GM23338 (cell line): ENCODE data around the gene NRF1. TPM values are rescaled to one million over a fixed set of nuclear protein-coding genes. Genes with fewer than 3 reads are reported as not detected.

Experiments
- ATAC-seq: fragments of 200-7000 bp; cut with Tn5 transposase; 3 replicates; pipeline ENCODE4 v1.9.1; 2020
- DNase-seq: peaks from one replicate; pipeline ENCODE4 v3.0.0-alpha.2; 2015; ENCODE audit warnings: low spot score
- H2AFZ ChIP-seq: fragments of 200-600 bp; sonication (generic); 2 replicates; pipeline ENCODE4 v1.8.0; 2016; ENCODE audit warnings: antibody characterized with exemption, mild to moderate bottlenecking, moderate library complexity
- H3F3A ChIP-seq: fragments of 200-600 bp; sonication (generic); replicated peaks from 2 replicates; pipeline ENCODE4 v1.8.0; 2017; ENCODE audit warnings: antibody characterized with exemption, mixed run types, low read depth
- H3K27ac ChIP-seq: fragments of 200-600 bp; sonication (generic); 2 replicates; pipeline ENCODE4 v1.6.1; 2016; ENCODE audit warnings: low read depth
- H3K27me3 ChIP-seq: fragments of 200-600 bp; sonication (generic); 2 replicates; pipeline ENCODE4 v1.8.0; 2016; ENCODE audit warnings: mild to moderate bottlenecking, mixed run types, moderate library complexity; ENCODE audit not compliant: insufficient read depth
- H3K36me3 ChIP-seq: fragments of 200-600 bp; sonication (generic); 2 replicates; pipeline ENCODE4 v1.8.0; 2016; ENCODE audit warnings: mild to moderate bottlenecking; ENCODE audit not compliant: insufficient read depth
- H3K4me1 ChIP-seq: fragments of 200-600 bp; sonication (generic); 2 replicates; pipeline ENCODE4 v1.8.0; 2016; ENCODE audit warnings: mild to moderate bottlenecking, moderate library complexity; ENCODE audit not compliant: insufficient read depth
- H3K4me2 ChIP-seq: fragments of 200-600 bp; sonication (generic); 2 replicates; pipeline ENCODE4 v1.7.1; 2017; ENCODE audit warnings: mixed run types
- H3K4me3 ChIP-seq: fragments of 200-600 bp; sonication (generic); 2 replicates; pipeline ENCODE4 v1.6.1; 2016; ENCODE audit warnings: mixed run types
- H3K79me2 ChIP-seq: fragments of 200-600 bp; sonication (generic); replicated peaks from 2 replicates; pipeline ENCODE4 v1.8.0; 2017; ENCODE audit warnings: mild to moderate bottlenecking; ENCODE audit not compliant: insufficient read depth
- H3K9me2 ChIP-seq: fragments of 200-600 bp; sonication (generic); 2 replicates; pipeline ENCODE4 v1.8.0; 2017; ENCODE audit not compliant: insufficient read depth
- H4K20me1 ChIP-seq: fragments of 200-600 bp; sonication (generic); replicated peaks from 2 replicates; pipeline ENCODE4 v1.8.0; 2017; ENCODE audit warnings: mild to moderate bottlenecking; ENCODE audit not compliant: insufficient read depth
- H3K27ac Mint-ChIP-seq: 2 replicates; pipeline ENCODE4 v1.8.0; 2020; ENCODE audit warnings: inconsistent platforms, mild to moderate bottlenecking, moderate library complexity, mixed read lengths
- H3K27me3 Mint-ChIP-seq: 3 replicates; pipeline ENCODE4 v1.8.0; 2022; ENCODE audit warnings: low read depth, mild to moderate bottlenecking, moderate library complexity, mixed read lengths, inconsistent platforms; ENCODE audit not compliant: insufficient read depth, poor library complexity
- H3K36me3 Mint-ChIP-seq: 3 replicates; pipeline ENCODE4 v1.8.0; 2021; ENCODE audit warnings: low read depth, mild to moderate bottlenecking, inconsistent platforms, moderate library complexity, mixed read lengths
- H3K4me1 Mint-ChIP-seq: 3 replicates; pipeline ENCODE4 v1.8.0; 2020; ENCODE audit warnings: mild to moderate bottlenecking, inconsistent platforms, mixed read lengths
- H3K4me3 Mint-ChIP-seq: 3 replicates; pipeline ENCODE4 v1.8.0; 2021; ENCODE audit warnings: moderate library complexity, mild to moderate bottlenecking, inconsistent platforms, mixed read lengths
- H3K9me3 Mint-ChIP-seq: 3 replicates; pipeline ENCODE4 v1.8.0; 2020; ENCODE audit warnings: moderate library complexity, mild to moderate bottlenecking, inconsistent platforms, mixed read lengths
- CREB1 ChIP-seq: fragments of 250-450 bp; sonication (Bioruptor Pico); IDR thresholded peaks from 2 replicates; pipeline ENCODE4 v1.5.0; 2020; ENCODE audit warnings: low read depth, mild to moderate bottlenecking, moderate library complexity
- EZH2 ChIP-seq: fragments of 200-600 bp; sonication (generic); IDR thresholded peaks from one replicate; pipeline ENCODE4 v1.8.0; 2017; ENCODE audit warnings: antibody characterized with exemption, mild to moderate bottlenecking, low read depth; ENCODE audit not compliant: unreplicated experiment
- EZH2phosphoT487 ChIP-seq: fragments of 200-600 bp; sonication (generic); IDR thresholded peaks from one replicate; pipeline ENCODE4 v1.8.1; 2018; ENCODE audit warnings: antibody characterized with exemption; ENCODE audit not compliant: unreplicated experiment
- JUNB ChIP-seq: IDR thresholded peaks from one replicate; pipeline ENCODE4 v1.6.1; 2016; ENCODE audit warnings: antibody characterized with exemption; ENCODE audit not compliant: unreplicated experiment
- NANOG ChIP-seq: IDR thresholded peaks from 2 replicates; pipeline ENCODE4 v1.6.1; 2016; ENCODE audit warnings: antibody characterized with exemption, borderline replicate concordance
- POLR2AphosphoS5 ChIP-seq: IDR thresholded peaks from 2 replicates; pipeline ENCODE4 v1.6.1; 2016; ENCODE audit warnings: antibody characterized with exemption, low read depth
- STAT1 ChIP-seq: IDR thresholded peaks from one replicate; pipeline ENCODE4 v1.6.1; 2016; ENCODE audit warnings: antibody characterized with exemption; ENCODE audit not compliant: unreplicated experiment
- ZNF114 ChIP-seq: fragments of 250-450 bp; sonication (Bioruptor Pico); IDR thresholded peaks from 2 replicates; pipeline ENCODE4 v1.5.0; 2020; ENCODE audit warnings: mild to moderate bottlenecking, moderate library complexity
- ZNF331 ChIP-seq: fragments of 250-450 bp; sonication (Bioruptor Pico); IDR thresholded peaks from 2 replicates; pipeline ENCODE4 v1.5.0; 2020; ENCODE audit warnings: low read depth, mild to moderate bottlenecking, moderate library complexity
- polyA plus RNA-seq: library from polyadenylated mRNA; unstranded; fragments of >200 nt; fragmentation: Nextera tagmentation; extraction: Ambion mirVana; gene quantifications from 2 replicates; pipeline ENCODE4 v1.2.1, GENCODE V29; 2016
- total RNA-seq: library from RNA; depleted of rRNA; stranded (reverse); fragments of >200 nt; shearing (Covaris generic); gene quantifications from 2 replicates; pipeline ENCODE4 v1.2.3, GENCODE V29; 2014
- TF ChIP-seq, protein P1 (sequence below): IDR thresholded peaks from one replicate; pipeline ENCODE4 v1.6.1; 2018; ENCODE audit warnings: antibody characterized with exemption; ENCODE audit not compliant: unreplicated experiment
- TF ChIP-seq, protein P2 (sequence below), 2 experiments: fragments of 200-600 bp in 1 of 2; sonication (generic) in 1 of 2; conservative IDR thresholded peaks; 2 replicates each; pipeline versions ENCODE4 v1.5.1 to v1.6.1; 2016 to 2017; ENCODE audit warnings: antibody characterized with exemption in 2 of 2, low read depth in 2 of 2, mild to moderate bottlenecking in 2 of 2, moderate library complexity in 1 of 2
- TF ChIP-seq, protein P3 (sequence below): IDR thresholded peaks from 2 replicates; pipeline ENCODE4 v1.6.1; 2016; ENCODE audit warnings: antibody characterized with exemption
- TF ChIP-seq, protein P4 (sequence below): fragments of 250-450 bp; sonication (Bioruptor Pico); IDR thresholded peaks from 2 replicates; pipeline ENCODE4 v1.5.0; 2020; ENCODE audit warnings: mild to moderate bottlenecking, moderate library complexity

NRF1 gene
- total and polyA plus RNA-seq, 2 experiments from 2014 or later: 5.3 to 24.6 TPM

DNA sequence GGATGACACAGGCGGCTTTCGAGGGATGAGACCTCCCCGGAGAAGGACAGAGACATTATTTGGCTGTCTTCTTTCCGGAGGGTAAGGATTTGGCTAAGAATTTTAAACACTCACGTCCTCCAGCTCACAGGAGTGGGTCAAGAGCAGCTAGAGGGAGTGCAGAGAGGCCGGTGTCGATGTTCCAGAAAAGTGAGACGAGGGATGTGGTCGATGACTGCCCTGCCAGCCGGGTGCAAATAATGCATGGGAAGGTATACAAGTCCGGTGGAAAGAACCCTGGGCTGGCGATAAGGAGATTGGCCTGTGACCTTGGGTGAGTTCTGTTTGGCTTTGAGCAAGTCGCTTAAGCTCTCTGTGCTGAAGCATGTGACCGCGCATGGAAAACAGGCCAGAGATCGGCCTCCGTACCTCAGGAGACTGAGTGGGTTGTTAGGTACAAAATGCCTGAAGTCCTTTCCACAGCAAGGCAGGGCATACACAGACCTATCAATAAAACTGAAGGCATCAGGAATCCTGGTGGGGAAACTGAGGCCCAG, 192.1 kb downstream of the NRF1 start:
- TF ChIP-seq, protein P1, sequence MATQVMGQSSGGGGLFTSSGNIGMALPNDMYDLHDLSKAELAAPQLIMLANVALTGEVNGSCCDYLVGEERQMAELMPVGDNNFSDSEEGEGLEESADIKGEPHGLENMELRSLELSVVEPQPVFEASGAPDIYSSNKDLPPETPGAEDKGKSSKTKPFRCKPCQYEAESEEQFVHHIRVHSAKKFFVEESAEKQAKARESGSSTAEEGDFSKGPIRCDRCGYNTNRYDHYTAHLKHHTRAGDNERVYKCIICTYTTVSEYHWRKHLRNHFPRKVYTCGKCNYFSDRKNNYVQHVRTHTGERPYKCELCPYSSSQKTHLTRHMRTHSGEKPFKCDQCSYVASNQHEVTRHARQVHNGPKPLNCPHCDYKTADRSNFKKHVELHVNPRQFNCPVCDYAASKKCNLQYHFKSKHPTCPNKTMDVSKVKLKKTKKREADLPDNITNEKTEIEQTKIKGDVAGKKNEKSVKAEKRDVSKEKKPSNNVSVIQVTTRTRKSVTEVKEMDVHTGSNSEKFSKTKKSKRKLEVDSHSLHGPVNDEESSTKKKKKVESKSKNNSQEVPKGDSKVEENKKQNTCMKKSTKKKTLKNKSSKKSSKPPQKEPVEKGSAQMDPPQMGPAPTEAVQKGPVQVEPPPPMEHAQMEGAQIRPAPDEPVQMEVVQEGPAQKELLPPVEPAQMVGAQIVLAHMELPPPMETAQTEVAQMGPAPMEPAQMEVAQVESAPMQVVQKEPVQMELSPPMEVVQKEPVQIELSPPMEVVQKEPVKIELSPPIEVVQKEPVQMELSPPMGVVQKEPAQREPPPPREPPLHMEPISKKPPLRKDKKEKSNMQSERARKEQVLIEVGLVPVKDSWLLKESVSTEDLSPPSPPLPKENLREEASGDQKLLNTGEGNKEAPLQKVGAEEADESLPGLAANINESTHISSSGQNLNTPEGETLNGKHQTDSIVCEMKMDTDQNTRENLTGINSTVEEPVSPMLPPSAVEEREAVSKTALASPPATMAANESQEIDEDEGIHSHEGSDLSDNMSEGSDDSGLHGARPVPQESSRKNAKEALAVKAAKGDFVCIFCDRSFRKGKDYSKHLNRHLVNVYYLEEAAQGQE: no peak
- no peak for TF ChIP-seq CREB1
- TF ChIP-seq ZNF331 (CRISPR knock-in tag): no peak
- TF ChIP-seq JUNB: no peak
- no peak for TF ChIP-seq EZH2
- TF ChIP-seq, protein P2, sequence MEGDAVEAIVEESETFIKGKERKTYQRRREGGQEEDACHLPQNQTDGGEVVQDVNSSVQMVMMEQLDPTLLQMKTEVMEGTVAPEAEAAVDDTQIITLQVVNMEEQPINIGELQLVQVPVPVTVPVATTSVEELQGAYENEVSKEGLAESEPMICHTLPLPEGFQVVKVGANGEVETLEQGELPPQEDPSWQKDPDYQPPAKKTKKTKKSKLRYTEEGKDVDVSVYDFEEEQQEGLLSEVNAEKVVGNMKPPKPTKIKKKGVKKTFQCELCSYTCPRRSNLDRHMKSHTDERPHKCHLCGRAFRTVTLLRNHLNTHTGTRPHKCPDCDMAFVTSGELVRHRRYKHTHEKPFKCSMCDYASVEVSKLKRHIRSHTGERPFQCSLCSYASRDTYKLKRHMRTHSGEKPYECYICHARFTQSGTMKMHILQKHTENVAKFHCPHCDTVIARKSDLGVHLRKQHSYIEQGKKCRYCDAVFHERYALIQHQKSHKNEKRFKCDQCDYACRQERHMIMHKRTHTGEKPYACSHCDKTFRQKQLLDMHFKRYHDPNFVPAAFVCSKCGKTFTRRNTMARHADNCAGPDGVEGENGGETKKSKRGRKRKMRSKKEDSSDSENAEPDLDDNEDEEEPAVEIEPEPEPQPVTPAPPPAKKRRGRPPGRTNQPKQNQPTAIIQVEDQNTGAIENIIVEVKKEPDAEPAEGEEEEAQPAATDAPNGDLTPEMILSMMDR (conservative IDR thresholded peaks at IDR 0.05; ENCODE audit: low read depth in 2 of 2): no peak
- TF ChIP-seq, protein P3, sequence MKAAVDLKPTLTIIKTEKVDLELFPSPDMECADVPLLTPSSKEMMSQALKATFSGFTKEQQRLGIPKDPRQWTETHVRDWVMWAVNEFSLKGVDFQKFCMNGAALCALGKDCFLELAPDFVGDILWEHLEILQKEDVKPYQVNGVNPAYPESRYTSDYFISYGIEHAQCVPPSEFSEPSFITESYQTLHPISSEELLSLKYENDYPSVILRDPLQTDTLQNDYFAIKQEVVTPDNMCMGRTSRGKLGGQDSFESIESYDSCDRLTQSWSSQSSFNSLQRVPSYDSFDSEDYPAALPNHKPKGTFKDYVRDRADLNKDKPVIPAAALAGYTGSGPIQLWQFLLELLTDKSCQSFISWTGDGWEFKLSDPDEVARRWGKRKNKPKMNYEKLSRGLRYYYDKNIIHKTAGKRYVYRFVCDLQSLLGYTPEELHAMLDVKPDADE: no peak
- TF ChIP-seq ZNF114 (CRISPR knock-in tag): no peak
- no peak for TF ChIP-seq POLR2AphosphoS5
- TF ChIP-seq EZH2phosphoT487: no peak
- TF ChIP-seq, protein P4, sequence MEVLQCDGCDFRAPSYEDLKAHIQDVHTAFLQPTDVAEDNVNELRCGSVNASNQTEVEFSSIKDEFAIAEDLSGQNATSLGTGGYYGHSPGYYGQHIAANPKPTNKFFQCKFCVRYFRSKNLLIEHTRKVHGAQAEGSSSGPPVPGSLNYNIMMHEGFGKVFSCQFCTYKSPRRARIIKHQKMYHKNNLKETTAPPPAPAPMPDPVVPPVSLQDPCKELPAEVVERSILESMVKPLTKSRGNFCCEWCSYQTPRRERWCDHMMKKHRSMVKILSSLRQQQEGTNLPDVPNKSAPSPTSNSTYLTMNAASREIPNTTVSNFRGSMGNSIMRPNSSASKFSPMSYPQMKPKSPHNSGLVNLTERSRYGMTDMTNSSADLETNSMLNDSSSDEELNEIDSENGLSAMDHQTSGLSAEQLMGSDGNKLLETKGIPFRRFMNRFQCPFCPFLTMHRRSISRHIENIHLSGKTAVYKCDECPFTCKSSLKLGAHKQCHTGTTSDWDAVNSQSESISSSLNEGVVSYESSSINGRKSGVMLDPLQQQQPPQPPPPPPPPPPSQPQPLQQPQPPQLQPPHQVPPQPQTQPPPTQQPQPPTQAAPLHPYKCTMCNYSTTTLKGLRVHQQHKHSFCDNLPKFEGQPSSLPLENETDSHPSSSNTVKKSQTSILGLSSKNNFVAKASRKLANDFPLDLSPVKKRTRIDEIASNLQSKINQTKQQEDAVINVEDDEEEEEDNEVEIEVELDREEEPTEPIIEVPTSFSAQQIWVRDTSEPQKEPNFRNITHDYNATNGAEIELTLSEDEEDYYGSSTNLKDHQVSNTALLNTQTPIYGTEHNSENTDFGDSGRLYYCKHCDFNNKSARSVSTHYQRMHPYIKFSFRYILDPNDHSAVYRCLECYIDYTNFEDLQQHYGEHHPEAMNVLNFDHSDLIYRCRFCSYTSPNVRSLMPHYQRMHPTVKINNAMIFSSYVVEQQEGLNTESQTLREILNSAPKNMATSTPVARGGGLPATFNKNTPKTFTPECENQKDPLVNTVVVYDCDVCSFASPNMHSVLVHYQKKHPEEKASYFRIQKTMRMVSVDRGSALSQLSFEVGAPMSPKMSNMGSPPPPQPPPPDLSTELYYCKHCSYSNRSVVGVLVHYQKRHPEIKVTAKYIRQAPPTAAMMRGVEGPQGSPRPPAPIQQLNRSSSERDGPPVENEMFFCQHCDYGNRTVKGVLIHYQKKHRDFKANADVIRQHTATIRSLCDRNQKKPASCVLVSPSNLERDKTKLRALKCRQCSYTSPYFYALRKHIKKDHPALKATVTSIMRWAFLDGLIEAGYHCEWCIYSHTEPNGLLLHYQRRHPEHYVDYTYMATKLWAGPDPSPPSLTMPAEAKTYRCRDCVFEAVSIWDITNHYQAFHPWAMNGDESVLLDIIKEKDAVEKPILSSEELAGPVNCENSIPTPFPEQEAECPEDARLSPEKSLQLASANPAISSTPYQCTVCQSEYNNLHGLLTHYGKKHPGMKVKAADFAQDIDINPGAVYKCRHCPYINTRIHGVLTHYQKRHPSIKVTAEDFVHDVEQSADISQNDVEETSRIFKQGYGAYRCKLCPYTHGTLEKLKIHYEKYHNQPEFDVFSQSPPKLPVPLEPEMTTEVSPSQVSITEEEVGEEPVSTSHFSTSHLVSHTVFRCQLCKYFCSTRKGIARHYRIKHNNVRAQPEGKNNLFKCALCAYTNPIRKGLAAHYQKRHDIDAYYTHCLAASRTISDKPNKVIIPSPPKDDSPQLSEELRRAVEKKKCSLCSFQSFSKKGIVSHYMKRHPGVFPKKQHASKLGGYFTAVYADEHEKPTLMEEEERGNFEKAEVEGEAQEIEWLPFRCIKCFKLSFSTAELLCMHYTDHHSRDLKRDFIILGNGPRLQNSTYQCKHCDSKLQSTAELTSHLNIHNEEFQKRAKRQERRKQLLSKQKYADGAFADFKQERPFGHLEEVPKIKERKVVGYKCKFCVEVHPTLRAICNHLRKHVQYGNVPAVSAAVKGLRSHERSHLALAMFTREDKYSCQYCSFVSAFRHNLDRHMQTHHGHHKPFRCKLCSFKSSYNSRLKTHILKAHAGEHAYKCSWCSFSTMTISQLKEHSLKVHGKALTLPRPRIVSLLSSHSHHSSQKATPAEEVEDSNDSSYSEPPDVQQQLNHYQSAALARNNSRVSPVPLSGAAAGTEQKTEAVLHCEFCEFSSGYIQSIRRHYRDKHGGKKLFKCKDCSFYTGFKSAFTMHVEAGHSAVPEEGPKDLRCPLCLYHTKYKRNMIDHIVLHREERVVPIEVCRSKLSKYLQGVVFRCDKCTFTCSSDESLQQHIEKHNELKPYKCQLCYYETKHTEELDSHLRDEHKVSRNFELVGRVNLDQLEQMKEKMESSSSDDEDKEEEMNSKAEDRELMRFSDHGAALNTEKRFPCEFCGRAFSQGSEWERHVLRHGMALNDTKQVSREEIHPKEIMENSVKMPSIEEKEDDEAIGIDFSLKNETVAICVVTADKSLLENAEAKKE: no peak
- TF ChIP-seq NANOG: no peak
- no peak for TF ChIP-seq STAT1
- Histone ChIP-seq H3K4me3 (no peak overlapping the region), H3K27me3 (no peaks in the 10 kb centered on the region), H3K4me2 (no peak overlapping the region), H3K9me2 (no peaks in the 10 kb centered on the region), H3K4me1 (peaks cover 18% of the 10 kb centered on the region; the same call in 1 of the 2 replicates), H2AFZ (no peak overlapping the region), H3K36me3 (no peaks in the 10 kb centered on the region), H3K79me2 (no peaks in the 10 kb centered on the region), H3F3A (peaks cover 6% of the 10 kb centered on the region; the same call in 1 of the 2 replicates), H3K27ac (no peak overlapping the region), H4K20me1 (no peaks in the 10 kb centered on the region)
- Mint-ChIP-seq H3K27me3 (peaks cover 20% of the 10 kb centered on the region), H3K4me3 (no peak overlapping the region; the same call in 2 of the 3 replicates), H3K4me1 (peaks cover 34% of the 10 kb centered on the region), H3K36me3 (no peaks in the 10 kb centered on the region; the same call in 2 of the 3 replicates), H3K9me3 (no peaks in the 10 kb centered on the region), H3K27ac (no peak overlapping the region)
- DNase-seq (no peak), ATAC-seq (no peak)
